Measurements from ENCODE around the gene UBE2E2. TPM values are rescaled to one million over a fixed set of nuclear protein-coding genes. Genes with fewer than 3 reads are reported as not detected.

UBE2E2 gene
- polyA plus RNA-seq, 1 experiment: 41.9 TPM

DNA sequence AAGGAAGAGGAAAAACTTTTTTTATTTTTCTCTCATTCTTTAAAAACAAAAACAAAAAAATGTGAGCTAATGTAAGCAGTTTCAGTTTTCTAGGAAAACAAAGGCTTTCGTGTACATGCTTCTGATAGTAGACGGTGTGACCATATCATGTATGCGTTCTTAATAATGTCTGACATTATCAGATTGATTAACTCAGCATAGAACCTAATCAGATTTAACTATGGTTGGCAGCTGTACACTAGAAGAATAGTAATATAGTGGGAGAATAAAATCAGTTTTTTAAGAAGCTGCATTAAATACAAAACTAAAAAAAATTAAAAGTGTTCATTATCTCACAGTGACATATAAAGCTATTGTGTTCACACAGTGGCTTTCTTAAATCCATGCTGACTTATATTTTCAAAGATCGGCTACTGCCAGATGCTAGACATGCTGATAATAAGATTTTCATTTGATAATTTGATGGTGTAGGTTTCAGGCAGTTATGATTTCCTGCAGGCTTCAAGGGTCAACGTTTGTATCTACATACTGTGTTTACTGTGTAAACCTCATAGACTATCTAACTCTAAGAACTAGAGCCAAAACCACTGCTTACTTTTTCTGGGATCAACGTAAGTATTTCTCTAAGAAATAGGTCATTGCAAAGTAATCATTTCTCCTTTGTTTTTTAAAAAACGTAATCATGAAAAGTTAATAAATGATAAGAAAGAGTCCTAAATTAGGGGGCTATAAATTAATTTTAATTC lies 74.0 kb downstream of the UBE2E2 start:
- ChIA-PET CTCF (no interaction called here), POLR2A (no interaction called here)
- H3K36me3 ChIP-seq (ENCODE audit: control insufficient read depth, insufficient read depth, low read length): no peaks in the 10 kb centered on the region
- no peak for TF ChIP-seq CTCF (IDR thresholded peaks at IDR 0.05; ENCODE audit: insufficient read depth, low read depth, low read length)
- H3K27me3 ChIP-seq (ENCODE audit: control insufficient read depth, insufficient read depth, low read length): no peaks in the 10 kb centered on the region
- no peak overlapping the region for H3K4me3 ChIP-seq (ENCODE audit: low read depth, low read length)
- DNase-seq (ENCODE audit: low read depth): no peak

DNA sequence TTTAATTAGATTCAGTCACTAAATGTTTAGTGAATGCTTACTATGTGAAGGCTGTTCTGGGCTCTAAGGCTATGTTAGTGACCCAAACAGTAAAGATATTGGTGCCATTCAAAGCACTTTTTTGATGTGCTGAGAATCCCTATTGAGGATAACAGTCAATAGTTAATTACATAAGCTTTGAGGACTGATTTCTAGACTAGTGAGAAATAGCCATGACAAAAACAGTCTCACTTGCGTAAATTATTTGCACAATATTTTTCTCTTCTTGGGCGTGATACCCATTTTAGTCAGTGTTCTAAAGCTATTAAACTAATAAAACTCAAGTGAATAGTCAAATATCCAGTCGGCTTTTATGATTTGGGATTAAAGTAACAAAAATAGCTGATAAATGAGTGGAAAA lies 74.6 kb downstream of the UBE2E2 start:
- CTCF ChIA-PET: no interaction called here
- no peak for TF ChIP-seq CTCF (IDR thresholded peaks at IDR 0.05; ENCODE audit: insufficient read depth, low read depth, low read length)
- H3K4me3 ChIP-seq (ENCODE audit: low read depth, low read length): no peak overlapping the region
- POLR2A ChIA-PET: no interaction called here
- DNase-seq (ENCODE audit: low read depth): no peak
- no peaks in the 10 kb centered on the region for H3K36me3 ChIP-seq (ENCODE audit: control insufficient read depth, insufficient read depth, low read length)
- no peaks in the 10 kb centered on the region for H3K27me3 ChIP-seq (ENCODE audit: control insufficient read depth, insufficient read depth, low read length)

DNA sequence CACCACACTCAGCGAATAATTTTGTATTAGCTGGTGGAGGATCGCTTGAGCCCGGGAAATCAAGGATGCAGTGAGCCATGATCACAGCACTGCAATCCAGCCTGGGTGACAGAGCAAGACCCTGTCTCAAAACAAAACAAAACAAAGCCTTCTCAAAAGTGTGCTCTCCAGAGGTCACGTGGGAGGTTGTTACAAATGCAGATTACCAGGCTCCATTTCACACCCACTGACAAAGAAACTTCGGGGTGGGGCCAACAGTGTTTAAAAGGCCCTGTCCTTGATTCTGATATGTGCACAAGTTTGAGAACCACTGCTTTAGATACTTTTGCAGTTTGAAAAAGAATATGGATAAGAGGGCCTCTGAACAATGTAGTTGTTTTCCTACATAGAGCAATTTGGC lies 80.5 kb downstream of the UBE2E2 start:
- Histone ChIP-seq H3K36me3 (ENCODE audit: control insufficient read depth, insufficient read depth, low read length) (no peaks in the 10 kb centered on the region), H3K27me3 (ENCODE audit: control insufficient read depth, insufficient read depth, low read length) (no peaks in the 10 kb centered on the region), H3K4me3 (ENCODE audit: low read depth, low read length) (no peak overlapping the region)
- DNase-seq (ENCODE audit: low read depth): no peak
- no peak for TF ChIP-seq CTCF (IDR thresholded peaks at IDR 0.05; ENCODE audit: insufficient read depth, low read depth, low read length)
- POLR2A ChIA-PET: no interaction called here
- CTCF ChIA-PET: no interaction called here

DNA sequence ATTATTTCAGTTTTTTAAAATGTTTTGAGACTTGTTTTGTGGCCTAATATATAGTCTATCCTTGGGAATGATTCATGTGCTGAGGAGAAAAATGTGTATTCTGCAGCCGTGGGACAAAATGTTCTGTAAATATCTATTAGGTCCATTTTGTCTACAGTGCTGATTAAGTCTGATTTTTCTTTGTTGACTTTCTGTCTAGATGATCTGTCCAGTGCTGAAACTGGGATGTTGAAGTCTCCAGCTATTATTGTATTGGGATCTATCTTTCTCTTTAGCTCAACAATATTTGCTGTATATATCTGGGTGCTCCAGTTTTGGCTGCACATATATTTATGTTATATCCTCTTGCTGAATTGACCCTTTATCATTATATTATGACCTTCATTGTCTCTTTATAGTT lies 85.2 kb downstream of the UBE2E2 start:
- ChIA-PET POLR2A (no interaction called here), CTCF (interaction anchor here (0.6 kb wide), 1 partner anchor 324 kb away, joined by 3 read pairs; no protein-coding TSS in a partner anchor)
- no peaks in the 10 kb centered on the region for H3K27me3 ChIP-seq (ENCODE audit: control insufficient read depth, insufficient read depth, low read length)
- no peaks in the 10 kb centered on the region for H3K36me3 ChIP-seq (ENCODE audit: control insufficient read depth, insufficient read depth, low read length)
- no peak for DNase-seq (ENCODE audit: low read depth)
- TF ChIP-seq CTCF (IDR thresholded peaks at IDR 0.05; ENCODE audit: insufficient read depth, low read depth, low read length): no peak
- no peak overlapping the region for H3K4me3 ChIP-seq (ENCODE audit: low read depth, low read length)

GRCh38 chr3:23288715-23289114 lies 85.6 kb downstream of the UBE2E2 start:
- no peaks in the 10 kb centered on the region for H3K36me3 ChIP-seq (ENCODE audit: control insufficient read depth, insufficient read depth, low read length)
- CTCF ChIA-PET: interaction anchor here (0.6 kb wide), 1 partner anchor 323 kb away, joined by 3 read pairs; no protein-coding TSS in a partner anchor
- no peak for DNase-seq (ENCODE audit: low read depth)
- no peaks in the 10 kb centered on the region for H3K27me3 ChIP-seq (ENCODE audit: control insufficient read depth, insufficient read depth, low read length)
- POLR2A ChIA-PET: no interaction called here
- no peak for TF ChIP-seq CTCF (IDR thresholded peaks at IDR 0.05; ENCODE audit: insufficient read depth, low read depth, low read length)
- no peak overlapping the region for H3K4me3 ChIP-seq (ENCODE audit: low read depth, low read length)
